BLaER1 (cell line): ENCODE results near the gene PHLPP1.

Experiments
- H3K27ac ChIP-seq: shearing (Covaris generic); formaldehyde crosslinking; 2 replicates; pipeline ENCODE4 v1.8.1; 2022
- H3K27me3 ChIP-seq: shearing (Covaris generic); formaldehyde crosslinking; 2 replicates; pipeline ENCODE4 v1.8.1; 2022
- H3K36me3 ChIP-seq: shearing (Covaris generic); formaldehyde crosslinking; 2 replicates; pipeline ENCODE4 v1.8.1; 2022
- H3K4me1 ChIP-seq: shearing (Covaris generic); formaldehyde crosslinking; 2 replicates; pipeline ENCODE4 v1.8.1; 2022
- H3K4me2 ChIP-seq: shearing (Covaris generic); formaldehyde crosslinking; 2 replicates; pipeline ENCODE4 v1.8.1; 2022
- H3K4me3 ChIP-seq: shearing (Covaris generic); formaldehyde crosslinking; 2 replicates; pipeline ENCODE4 v1.8.1; 2022
- H3K9ac ChIP-seq: shearing (Covaris generic); formaldehyde crosslinking; 2 replicates; pipeline ENCODE4 v1.8.1; 2022
- H3K9me3 ChIP-seq: shearing (Covaris generic); formaldehyde crosslinking; 2 replicates; pipeline ENCODE4 v1.8.1; 2022
- H4K20me1 ChIP-seq: shearing (Covaris generic); formaldehyde crosslinking; 2 replicates; pipeline ENCODE4 v1.8.1; 2022
- Cebpa-rat ChIP-seq: shearing (Covaris generic); IDR thresholded peaks from 2 replicates; pipeline ENCODE4 v1.8.1; 2022

PHLPP1 gene

DNA sequence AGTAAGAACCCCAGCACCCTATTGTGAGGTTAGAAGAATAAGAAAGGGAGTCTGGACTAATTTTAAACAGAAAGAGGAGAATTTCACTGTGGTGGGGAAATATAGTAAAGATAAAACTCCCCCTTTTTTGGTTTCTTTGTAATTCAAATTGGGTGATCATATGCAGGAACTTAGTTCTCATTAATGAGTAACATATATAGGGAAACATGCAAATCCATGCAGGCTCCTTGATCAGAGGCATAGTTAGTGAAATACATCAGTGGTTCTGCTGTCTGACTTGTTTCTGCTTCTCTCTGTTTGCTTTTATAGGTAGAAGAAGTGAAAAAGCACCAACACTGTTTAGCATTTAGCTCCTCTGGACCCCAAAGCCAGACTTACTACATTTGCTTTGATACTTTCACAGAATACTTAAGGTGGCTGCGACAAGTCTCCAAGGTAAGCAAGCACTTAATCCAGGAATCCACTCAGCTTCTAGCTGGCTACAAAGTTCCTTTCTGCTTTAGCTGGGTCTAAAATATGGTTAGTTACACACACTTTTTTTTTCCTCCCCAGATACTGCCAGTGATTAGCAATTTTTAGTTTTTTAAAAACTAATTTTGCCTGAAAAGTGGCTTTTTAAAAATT is 123.2 kb downstream of the PHLPP1 start:
- H3K4me3 ChIP-seq = no peak overlapping the region
- H3K9me3 ChIP-seq = no peaks in the 10 kb centered on the region
- no peak for TF ChIP-seq Cebpa-rat
- no peaks in the 10 kb centered on the region for H3K4me1 ChIP-seq
- no peak overlapping the region for H3K4me2 ChIP-seq
- H3K27me3 ChIP-seq = no peaks in the 10 kb centered on the region
- H4K20me1 ChIP-seq = peaks cover 36% of the 10 kb centered on the region
- peaks cover 40% of the 10 kb centered on the region for H3K36me3 ChIP-seq
- H3K9ac ChIP-seq = no peak overlapping the region
- H3K27ac ChIP-seq = no peak overlapping the region

DNA sequence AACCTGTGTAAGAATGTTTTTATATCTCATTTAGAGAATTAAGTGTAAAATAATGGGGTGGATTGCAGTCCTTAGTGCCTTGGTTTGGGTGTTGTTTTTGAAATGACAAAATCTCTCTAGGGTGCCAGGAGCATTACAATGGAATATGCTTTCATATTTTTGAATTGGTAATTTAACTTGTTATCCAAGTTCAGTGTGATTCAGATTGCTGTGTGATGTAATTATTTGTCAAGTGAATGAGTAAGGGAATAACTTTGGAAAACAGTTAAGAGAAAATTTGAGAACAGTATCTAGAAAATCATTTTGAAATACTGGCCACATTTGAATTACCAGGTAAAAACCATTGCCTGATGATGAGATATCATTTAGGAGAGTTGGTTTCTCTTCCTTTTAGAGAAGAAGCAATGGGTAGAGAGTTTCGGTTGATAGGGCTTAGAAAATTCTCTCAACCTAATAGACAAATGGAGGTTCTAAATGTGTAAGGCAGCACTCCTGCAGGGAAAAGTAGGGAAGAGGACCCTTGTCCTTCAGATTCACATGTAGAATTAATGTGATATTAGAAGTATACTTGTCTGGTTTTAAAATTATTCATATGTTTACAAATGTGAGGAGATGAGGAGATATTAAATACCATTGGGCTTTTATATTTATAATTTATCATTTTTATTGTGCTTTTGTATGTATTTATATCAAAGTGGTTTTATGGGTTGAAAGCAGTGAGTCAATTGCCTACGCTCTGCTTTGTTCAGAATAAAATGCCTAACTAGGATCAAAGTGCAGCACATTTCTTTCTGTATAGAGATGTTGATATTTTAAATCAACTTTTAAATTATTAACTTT is 124.8 kb downstream of the PHLPP1 start:
- Histone ChIP-seq H3K4me1 (no peaks in the 10 kb centered on the region), H3K36me3 (peaks cover 51% of the 10 kb centered on the region), H4K20me1 (peaks cover 28% of the 10 kb centered on the region), H3K9ac (no peak overlapping the region), H3K27me3 (no peaks in the 10 kb centered on the region), H3K4me2 (no peak overlapping the region), H3K4me3 (no peak overlapping the region), H3K9me3 (no peaks in the 10 kb centered on the region), H3K27ac (no peak overlapping the region)
- TF ChIP-seq Cebpa-rat = no peak

DNA sequence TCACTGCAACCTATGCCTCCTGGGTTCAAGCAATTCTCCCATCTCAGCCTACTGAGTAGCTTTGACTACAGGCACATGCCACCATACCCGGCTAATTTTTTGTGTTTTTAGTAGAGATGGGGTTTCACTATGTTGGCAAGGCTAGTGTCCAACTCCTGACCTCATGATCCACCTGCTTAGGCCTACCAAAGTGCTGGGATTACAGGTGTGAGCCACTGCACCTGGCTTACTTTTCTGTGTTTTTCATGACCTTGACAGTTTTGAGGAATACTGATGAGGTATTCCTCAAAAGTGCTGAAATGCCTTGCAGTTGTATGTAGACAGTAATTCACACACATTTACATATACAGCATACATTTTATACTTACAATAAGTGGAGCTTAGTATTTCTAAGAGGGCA is 126.1 kb downstream of the PHLPP1 start:
- Histone ChIP-seq H3K36me3 (peaks cover 50% of the 10 kb centered on the region), H3K4me3 (no peak overlapping the region), H3K9me3 (no peaks in the 10 kb centered on the region), H3K27me3 (no peaks in the 10 kb centered on the region), H3K4me1 (no peaks in the 10 kb centered on the region), H4K20me1 (peaks cover 25% of the 10 kb centered on the region), H3K9ac (no peak overlapping the region), H3K27ac (no peak overlapping the region), H3K4me2 (no peak overlapping the region)
- no peak for TF ChIP-seq Cebpa-rat

DNA sequence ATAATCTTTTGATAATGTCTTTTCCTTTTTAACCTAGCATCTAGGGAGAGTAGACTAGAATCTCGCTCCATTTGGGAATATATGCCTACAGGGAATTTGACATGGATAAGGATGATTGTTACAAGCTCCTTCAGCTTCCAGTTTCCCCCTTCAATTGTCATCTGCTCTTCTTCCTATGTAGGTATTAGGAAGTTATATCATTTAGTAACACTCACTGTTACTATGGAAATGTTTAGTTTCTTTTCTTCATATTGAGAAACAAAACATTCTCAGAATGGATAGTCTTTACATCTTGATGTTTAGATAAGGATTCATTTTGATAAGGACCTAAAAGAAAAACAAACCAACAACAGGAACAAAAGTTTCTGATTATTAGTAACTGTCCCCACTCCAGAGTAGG is 127.6 kb downstream of the PHLPP1 start:
- H3K4me3 ChIP-seq = no peak overlapping the region
- H3K36me3 ChIP-seq = peaks cover 53% of the 10 kb centered on the region
- H3K27me3 ChIP-seq = no peaks in the 10 kb centered on the region
- H4K20me1 ChIP-seq = peaks cover 17% of the 10 kb centered on the region; the same call in 1 of the 2 replicates
- no peak for TF ChIP-seq Cebpa-rat
- no peaks in the 10 kb centered on the region for H3K9me3 ChIP-seq
- H3K4me2 ChIP-seq = no peak overlapping the region
- no peak overlapping the region for H3K27ac ChIP-seq
- no peak overlapping the region for H3K9ac ChIP-seq
- no peaks in the 10 kb centered on the region for H3K4me1 ChIP-seq

DNA sequence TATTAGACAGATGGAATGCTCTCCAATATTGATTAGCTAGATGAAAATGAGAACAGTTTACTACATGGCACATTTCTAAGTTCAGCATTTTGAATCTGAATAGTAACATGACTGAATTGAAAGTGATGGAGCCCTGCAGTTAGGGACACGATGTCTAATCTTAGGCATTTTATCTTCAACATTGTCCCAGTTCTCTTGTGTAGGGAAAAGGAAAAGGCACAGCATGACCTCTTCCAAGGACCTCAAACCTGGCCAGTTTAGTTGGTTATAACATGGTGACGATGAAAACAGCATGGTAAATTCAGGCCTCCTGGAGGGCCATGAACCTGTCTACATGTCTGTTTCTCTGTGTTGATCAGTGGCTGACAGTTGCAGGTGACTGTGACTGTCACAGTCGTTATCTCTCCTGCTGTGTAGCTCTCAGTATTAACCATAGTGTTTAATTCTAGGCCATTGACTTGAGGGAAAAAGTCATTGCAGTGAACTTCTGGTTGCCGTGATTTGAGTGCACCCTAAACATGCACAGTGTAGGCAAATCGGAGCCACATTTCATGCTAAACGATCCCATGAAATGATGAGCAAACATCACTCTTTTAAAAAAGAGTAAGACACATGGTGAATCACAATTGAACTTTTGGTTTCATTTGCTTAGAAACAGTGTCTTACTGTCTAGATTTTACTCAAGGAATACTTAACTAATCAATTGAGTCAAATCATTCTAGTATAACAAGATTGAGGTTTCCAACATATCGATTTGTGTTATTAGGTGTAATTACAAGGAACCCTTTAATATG is 129.7 kb downstream of the PHLPP1 start:
- Histone ChIP-seq H3K4me2 (no peak overlapping the region), H3K4me1 (no peaks in the 10 kb centered on the region), H3K9ac (no peak overlapping the region), H4K20me1 (peaks cover 26% of the 10 kb centered on the region; the same call in 1 of the 2 replicates), H3K4me3 (no peak overlapping the region), H3K36me3 (peaks cover 46% of the 10 kb centered on the region), H3K27me3 (no peaks in the 10 kb centered on the region), H3K9me3 (no peaks in the 10 kb centered on the region), H3K27ac (no peak overlapping the region)
- no peak for TF ChIP-seq Cebpa-rat

DNA sequence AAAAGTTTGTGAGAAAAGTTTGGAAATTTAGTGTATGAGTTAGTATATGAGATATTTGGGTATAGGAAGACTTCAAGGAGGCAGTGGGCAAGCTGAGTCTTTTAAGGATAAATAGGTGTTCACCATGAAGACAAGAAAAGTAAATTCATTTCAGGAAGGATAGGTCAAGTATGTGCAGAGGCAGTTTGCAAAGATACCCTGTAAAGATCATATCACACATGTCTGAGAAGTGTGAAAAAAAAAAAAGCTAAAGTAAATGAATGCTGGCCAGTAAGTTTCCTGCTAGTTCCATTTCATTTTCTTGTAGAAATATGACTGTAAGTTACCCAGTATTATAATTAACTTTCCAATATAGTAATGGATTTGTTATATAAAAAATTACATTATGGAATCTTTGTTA is 131.0 kb downstream of the PHLPP1 start:
- no peak overlapping the region for H3K9ac ChIP-seq
- H4K20me1 ChIP-seq = peaks cover 27% of the 10 kb centered on the region; the same call in 1 of the 2 replicates
- H3K36me3 ChIP-seq = peaks cover 41% of the 10 kb centered on the region
- H3K9me3 ChIP-seq = no peaks in the 10 kb centered on the region
- no peak for TF ChIP-seq Cebpa-rat
- H3K4me2 ChIP-seq = no peak overlapping the region
- H3K4me1 ChIP-seq = no peaks in the 10 kb centered on the region
- no peaks in the 10 kb centered on the region for H3K27me3 ChIP-seq
- no peak overlapping the region for H3K27ac ChIP-seq
- no peak overlapping the region for H3K4me3 ChIP-seq

DNA sequence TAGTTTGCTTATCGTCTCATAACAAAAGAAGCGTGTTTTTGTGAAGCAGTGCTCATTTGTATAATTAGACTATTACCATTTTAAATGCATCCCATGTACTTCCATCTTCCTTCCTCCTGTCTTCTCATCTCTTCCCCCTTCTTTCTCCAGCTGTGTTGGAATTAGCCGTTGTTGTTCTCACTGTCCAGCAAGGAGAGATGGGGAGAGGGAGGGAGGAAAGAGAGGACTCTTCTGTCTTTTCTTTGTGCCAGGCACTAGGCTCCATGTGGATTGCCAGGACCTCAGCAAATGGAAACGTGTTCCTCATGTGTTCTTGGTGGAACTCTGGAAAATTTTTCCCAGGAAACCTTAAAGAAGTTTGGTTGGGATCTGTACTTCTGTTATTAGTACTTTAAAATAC is 131.7 kb downstream of the PHLPP1 start:
- no peak overlapping the region for H3K27ac ChIP-seq
- H4K20me1 ChIP-seq = peaks cover 34% of the 10 kb centered on the region; the same call in 1 of the 2 replicates
- H3K9me3 ChIP-seq = no peaks in the 10 kb centered on the region
- no peak overlapping the region for H3K4me2 ChIP-seq
- no peaks in the 10 kb centered on the region for H3K4me1 ChIP-seq
- no peaks in the 10 kb centered on the region for H3K27me3 ChIP-seq
- no peak overlapping the region for H3K4me3 ChIP-seq
- H3K9ac ChIP-seq = no peak overlapping the region
- TF ChIP-seq Cebpa-rat = no peak
- H3K36me3 ChIP-seq = peaks cover 40% of the 10 kb centered on the region

DNA sequence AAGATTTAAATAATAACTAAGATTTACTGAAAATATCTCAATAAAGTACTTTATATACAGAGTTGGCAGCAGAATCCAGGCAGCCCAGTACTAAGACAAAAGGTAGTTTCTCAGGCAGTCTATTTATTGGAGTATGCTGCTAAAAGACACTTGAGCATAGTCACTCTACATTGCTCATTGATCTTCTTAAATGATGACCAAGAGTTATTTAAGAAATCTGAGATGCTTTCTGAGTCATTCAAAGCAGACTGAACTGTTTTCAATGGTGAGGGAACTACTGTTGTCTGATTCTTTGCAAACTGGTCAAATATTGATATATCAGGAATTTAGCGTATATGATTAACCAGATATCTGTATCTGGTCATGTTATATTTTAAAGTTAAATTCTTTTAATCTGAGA is 133.6 kb downstream of the PHLPP1 start:
- H3K4me1 ChIP-seq = no peaks in the 10 kb centered on the region
- TF ChIP-seq Cebpa-rat = no peak

DNA sequence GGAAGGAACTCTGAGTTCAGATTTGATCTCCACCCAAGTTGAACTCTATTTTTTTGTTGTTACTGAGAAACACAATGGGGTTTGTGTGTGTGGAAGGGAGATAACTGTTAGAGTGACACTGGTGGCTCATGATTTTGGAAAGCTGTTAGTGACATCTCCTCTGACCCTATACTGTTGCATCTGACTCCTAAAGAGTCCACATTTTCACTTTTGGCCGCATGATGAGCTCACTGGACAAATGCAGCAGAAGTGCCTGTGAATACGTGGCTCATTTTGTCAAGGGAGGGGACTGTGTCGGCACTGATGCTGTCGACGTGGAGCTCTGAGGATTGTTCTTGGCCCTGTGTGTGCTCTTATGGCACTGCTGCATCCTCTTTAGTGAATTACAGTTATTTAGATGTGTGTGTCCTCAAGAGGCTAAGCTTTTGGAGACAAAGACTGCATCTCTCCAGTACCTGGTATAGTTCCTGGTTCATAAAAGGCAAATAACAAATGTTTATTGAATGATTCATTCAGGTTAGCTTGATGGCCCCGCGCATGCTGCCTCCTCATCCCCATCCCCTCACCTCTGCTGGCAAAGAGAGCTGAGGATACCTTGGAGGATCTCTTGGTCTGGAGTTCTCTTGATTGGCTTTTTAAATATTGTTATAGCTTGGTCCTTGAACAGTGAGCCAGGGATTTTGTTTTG is 135.4 kb downstream of the PHLPP1 start:
- H3K4me1 ChIP-seq = no peaks in the 10 kb centered on the region
- no peak for TF ChIP-seq Cebpa-rat

More for the DNA sequence above, 133.6 kb downstream of the PHLPP1 start:
- no peak overlapping the region for H3K4me2 ChIP-seq
- peaks cover 36% of the 10 kb centered on the region; the same call in 1 of the 2 replicates for H4K20me1 ChIP-seq
- no peak overlapping the region for H3K4me3 ChIP-seq
- no peaks in the 10 kb centered on the region for H3K27me3 ChIP-seq
- H3K27ac ChIP-seq = no peak overlapping the region
- H3K36me3 ChIP-seq = peaks cover 39% of the 10 kb centered on the region
- no peaks in the 10 kb centered on the region for H3K9me3 ChIP-seq
- no peak overlapping the region for H3K9ac ChIP-seq

More for the DNA sequence above, 135.4 kb downstream of the PHLPP1 start:
- Histone ChIP-seq H3K27ac (no peak overlapping the region), H3K27me3 (no peaks in the 10 kb centered on the region), H3K9me3 (no peaks in the 10 kb centered on the region), H4K20me1 (peaks cover 43% of the 10 kb centered on the region; the same call in 1 of the 2 replicates), H3K4me2 (no peak overlapping the region), H3K36me3 (peaks cover 41% of the 10 kb centered on the region), H3K9ac (no peak overlapping the region), H3K4me3 (no peak overlapping the region)
